ENCODE measurements around the gene DNM1L. TPM values are rescaled to one million over a fixed set of nuclear protein-coding genes. Genes with fewer than 3 reads are reported as not detected.
A peak's percentile ranks its signal among the peaks of the same experiment; 100 is the strongest.

DNM1L gene
- total RNA-seq, 1 donor from 2014 or later: 48.5 TPM

DNA sequence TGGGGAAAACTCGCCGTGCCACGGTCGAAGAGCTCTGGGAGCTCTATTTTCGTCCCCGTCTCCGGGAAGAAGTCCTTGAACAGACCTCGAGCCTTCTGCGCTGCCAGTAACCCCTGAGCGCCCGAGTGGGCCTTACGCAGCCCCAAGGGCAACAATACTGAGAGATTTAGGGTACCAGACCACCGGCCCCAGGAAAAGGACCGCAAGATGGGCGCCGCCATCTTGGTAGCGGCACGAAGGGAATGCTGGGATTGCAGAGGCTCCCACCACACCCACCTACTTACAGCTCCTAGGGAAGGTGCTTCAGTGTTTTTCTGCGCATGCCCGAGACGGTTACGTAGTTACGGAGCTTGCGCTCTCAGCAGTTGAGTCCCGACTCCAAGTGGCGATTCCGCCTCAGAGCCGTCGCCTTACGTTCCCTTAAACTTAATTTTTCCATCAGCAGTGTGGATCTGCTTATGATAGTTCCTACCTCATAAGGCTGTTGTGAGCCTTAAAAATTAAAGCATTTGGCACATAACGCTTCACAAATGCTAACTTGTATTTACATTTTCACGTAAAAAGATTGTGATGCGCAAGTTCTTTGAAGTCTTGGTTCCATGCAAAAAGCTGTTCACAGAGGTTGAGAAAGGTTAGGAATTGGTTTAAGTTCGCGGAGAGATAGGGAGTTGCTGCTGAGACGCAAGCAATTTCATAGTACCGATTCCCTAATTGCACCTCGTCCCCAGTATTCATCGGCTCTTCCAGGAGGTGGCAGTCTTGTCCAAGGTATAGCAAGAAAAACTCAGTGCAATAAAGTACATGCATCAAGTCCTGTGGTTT lies 76.8 kb downstream of the DNM1L start, which contains the start of gene YARS2:
Gene YARS2 (minus strand): TSS at position 244 of the 822 bp plus-strand sequence. CDS start 23 bp downstream, at position 221.
- ATAC-seq: peak; percentile 97
- peak; percentile 94 for DNase-seq
- intact Hi-C loops (cut with DNase I): no loop called here
- Histone ChIP-seq H3K27ac (peak within 1 kb of the TSS; percentile 87), H3K4me3 (peak within 1 kb of the TSS; percentile 93), H3K9me3 (no peaks in the 10 kb centered on the region), H3K27me3 (no peaks in the 10 kb centered on the region), H3K4me1 (peaks cover 14% of the 10 kb centered on the region), H3K36me3 (peaks cover 29% of the 10 kb centered on the region)
- TF ChIP-seq, protein P1, sequence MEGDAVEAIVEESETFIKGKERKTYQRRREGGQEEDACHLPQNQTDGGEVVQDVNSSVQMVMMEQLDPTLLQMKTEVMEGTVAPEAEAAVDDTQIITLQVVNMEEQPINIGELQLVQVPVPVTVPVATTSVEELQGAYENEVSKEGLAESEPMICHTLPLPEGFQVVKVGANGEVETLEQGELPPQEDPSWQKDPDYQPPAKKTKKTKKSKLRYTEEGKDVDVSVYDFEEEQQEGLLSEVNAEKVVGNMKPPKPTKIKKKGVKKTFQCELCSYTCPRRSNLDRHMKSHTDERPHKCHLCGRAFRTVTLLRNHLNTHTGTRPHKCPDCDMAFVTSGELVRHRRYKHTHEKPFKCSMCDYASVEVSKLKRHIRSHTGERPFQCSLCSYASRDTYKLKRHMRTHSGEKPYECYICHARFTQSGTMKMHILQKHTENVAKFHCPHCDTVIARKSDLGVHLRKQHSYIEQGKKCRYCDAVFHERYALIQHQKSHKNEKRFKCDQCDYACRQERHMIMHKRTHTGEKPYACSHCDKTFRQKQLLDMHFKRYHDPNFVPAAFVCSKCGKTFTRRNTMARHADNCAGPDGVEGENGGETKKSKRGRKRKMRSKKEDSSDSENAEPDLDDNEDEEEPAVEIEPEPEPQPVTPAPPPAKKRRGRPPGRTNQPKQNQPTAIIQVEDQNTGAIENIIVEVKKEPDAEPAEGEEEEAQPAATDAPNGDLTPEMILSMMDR (IDR thresholded peaks at IDR 0.05): peak; percentile 84

DNA sequence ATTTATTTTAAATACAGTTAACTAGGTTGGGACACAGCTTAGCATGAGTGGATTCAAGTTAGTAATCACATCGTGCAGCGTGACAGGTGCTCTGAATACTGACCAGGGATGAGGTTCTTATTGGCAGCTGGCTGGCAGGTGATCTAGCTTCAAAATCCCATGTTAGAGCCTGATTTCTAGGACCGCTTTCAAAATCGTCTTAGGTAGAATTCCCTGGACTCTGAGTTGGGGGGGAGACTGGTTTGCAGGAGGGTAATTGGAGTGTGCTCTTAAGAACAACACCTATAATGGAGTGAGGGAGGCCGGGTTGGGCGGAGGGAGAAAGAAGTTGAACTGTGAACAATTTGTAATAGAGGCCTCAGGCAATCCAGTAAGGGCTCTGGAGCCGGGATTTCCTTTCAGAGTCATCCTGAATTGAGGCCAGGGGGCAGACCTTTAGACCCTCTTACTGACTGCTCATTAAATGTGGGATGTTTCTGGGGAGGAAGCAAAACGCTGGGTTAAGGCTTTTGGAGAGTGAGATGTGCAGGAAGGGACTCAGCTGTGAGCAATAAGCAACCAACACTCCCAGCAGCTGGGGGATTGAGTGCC lies 77.5 kb downstream of the DNM1L start:
- DNase-seq (no peak), ATAC-seq (no peak)
- Histone ChIP-seq H3K9me3 (no peaks in the 10 kb centered on the region), H3K4me3 (peak overlapping the region; percentile 93), H3K27me3 (no peaks in the 10 kb centered on the region), H3K27ac (no peak overlapping the region), H3K4me1 (peaks cover 14% of the 10 kb centered on the region), H3K36me3 (peaks cover 24% of the 10 kb centered on the region)
- intact Hi-C loops (cut with DNase I): no loop called here
- TF ChIP-seq, protein P1 (IDR thresholded peaks at IDR 0.05): no peak

DNA sequence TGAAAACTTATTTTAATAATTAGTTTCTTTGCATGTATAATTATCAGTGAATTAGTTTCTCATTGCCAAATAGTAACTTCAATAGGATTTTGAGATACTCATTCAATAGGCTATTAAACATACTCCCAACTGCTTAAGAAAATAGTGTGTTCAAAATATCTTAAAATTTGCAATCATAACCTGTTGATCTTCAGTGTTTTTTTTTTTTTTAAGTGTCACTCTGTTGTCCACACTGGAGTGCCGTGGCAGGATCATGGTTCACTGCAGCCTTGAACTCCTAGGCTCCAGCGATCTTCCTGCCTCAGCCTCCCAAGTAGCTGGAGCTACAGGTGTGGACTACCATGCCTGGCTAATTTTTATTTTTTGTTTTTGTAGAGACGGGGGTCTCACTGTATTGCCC lies 78.1 kb downstream of the DNM1L start:
- Histone ChIP-seq H3K9me3 (no peaks in the 10 kb centered on the region), H3K27ac (no peak overlapping the region), H3K4me1 (peaks cover 14% of the 10 kb centered on the region), H3K36me3 (peaks cover 18% of the 10 kb centered on the region), H3K27me3 (no peaks in the 10 kb centered on the region), H3K4me3 (no peak overlapping the region)
- intact Hi-C loops (cut with DNase I): no loop called here
- TF ChIP-seq, protein P1 (IDR thresholded peaks at IDR 0.05): no peak
- ATAC-seq (no peak), DNase-seq (no peak)

DNA sequence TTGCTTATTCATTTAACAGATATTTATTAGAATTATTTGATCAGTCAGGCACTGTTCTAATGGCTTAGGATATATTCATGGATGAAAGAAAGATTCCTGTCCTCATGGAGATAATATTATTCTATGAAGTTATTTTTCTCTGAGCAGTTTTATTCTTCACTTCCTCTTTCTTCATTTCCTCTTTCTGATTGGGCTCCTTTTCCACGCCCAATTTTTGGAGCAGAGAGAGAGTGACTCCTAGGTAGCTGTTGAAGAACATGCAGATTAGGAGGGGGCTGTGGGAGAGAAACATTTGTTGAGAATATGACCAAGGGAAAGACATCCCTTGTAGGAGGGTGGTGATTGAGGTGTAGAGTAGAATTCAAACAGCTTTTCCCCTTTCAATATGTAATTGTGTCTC lies 82.6 kb downstream of the DNM1L start:
- Histone ChIP-seq H3K36me3 (no peaks in the 10 kb centered on the region), H3K27me3 (no peaks in the 10 kb centered on the region), H3K27ac (no peak overlapping the region), H3K4me3 (no peak overlapping the region), H3K9me3 (no peaks in the 10 kb centered on the region), H3K4me1 (no peaks in the 10 kb centered on the region)
- TF ChIP-seq, protein P1 (IDR thresholded peaks at IDR 0.05): no peak
- intact Hi-C loops (cut with DNase I): no loop called here
- DNase-seq (no peak), ATAC-seq (peak; percentile 50)

DNA sequence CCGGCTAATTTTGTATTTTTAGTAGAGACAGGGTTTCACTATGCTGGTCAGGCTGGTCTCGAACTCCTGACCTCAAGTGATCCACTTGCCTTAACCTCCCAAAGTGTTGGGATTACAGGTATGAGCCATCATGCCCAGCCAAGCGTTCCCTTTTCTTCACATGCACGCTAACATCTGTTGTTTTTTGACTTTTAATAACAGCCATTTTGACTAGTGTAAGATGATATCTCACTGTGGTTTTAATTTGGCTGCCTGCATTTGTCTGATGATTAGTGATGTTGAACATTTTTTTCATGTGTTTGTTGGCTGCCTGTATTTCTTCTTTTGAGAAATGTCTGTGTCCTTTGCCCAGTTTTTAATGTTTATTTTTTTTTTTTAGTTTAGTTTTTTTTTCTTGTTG lies 86.8 kb downstream of the DNM1L start:
- no peaks in the 10 kb centered on the region for H3K9me3 ChIP-seq
- DNase-seq: no peak
- TF ChIP-seq, protein P1 (IDR thresholded peaks at IDR 0.05): no peak
- H3K27ac ChIP-seq: no peak overlapping the region
- no peaks in the 10 kb centered on the region for H3K4me1 ChIP-seq
- peaks cover 11% of the 10 kb centered on the region for H3K27me3 ChIP-seq
- intact Hi-C loops (cut with DNase I): no loop called here
- H3K36me3 ChIP-seq: no peaks in the 10 kb centered on the region
- no peak for ATAC-seq
- no peak overlapping the region for H3K4me3 ChIP-seq
